Left kidney (tissue), 2 donors: Measurements from ENCODE around the gene CETN1. TPM values are rescaled to one million over a fixed set of nuclear protein-coding genes. Genes with fewer than 3 reads are reported as not detected.

ENCODE experiments used
- DNase-seq: peaks from one replicate; pipeline ENCODE4 v3.0.0-alpha.2; 2013
- polyA plus RNA-seq: library from polyadenylated mRNA; unstranded; fragments of 120-200 nt; gene quantifications from one replicate; pipeline ENCODE4 v1.2.1, GENCODE V29; 2013; ENCODE audit not compliant: insufficient read length

The CETN1 gene
- polyA plus RNA-seq, 1 donor: not detected

DNA sequence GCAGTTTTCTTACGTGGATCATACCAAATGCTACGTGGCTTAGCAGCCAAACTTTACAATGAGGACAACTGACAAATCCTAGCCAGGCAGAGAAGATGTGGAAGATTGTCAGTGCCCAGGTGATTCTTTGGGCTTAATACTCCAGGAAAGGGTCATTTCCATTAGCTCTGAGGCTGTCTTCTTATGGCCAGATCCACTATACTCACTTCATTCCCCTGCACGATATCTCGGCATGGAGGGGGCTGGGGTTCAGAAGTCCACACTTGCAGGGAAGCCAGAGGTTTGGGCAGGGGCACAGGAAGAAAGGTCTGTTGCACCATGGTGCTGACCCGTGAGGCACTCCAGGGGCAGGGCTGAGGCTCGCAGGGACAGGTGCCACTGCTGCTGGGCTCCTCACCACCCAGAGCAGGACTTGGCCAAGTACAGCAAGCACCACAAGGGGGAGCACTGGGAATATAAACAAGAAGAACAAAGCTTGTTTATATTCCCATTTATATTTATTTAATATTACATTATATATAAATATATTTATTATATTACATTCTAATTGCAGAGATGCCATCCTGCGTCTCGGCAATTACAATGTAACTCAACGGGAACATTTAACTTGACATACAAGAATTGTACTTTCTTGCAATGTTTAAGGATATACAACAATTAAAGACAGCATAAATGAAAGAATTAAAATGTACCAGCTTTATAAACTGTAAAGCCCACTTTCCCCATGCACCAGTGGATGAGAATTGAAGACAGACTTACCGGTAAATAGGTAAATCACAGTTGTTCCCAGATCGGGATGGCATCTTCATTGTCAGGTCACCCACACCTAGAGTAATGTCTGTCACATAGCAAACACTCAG is 43.8 kb downstream of the CETN1 start:
- peak; percentile 60 for DNase-seq

- DNase-seq: no peak
Measured at GRCh38 chr18:627231-627630, 47.1 kb downstream of the CETN1 start.

DNA sequence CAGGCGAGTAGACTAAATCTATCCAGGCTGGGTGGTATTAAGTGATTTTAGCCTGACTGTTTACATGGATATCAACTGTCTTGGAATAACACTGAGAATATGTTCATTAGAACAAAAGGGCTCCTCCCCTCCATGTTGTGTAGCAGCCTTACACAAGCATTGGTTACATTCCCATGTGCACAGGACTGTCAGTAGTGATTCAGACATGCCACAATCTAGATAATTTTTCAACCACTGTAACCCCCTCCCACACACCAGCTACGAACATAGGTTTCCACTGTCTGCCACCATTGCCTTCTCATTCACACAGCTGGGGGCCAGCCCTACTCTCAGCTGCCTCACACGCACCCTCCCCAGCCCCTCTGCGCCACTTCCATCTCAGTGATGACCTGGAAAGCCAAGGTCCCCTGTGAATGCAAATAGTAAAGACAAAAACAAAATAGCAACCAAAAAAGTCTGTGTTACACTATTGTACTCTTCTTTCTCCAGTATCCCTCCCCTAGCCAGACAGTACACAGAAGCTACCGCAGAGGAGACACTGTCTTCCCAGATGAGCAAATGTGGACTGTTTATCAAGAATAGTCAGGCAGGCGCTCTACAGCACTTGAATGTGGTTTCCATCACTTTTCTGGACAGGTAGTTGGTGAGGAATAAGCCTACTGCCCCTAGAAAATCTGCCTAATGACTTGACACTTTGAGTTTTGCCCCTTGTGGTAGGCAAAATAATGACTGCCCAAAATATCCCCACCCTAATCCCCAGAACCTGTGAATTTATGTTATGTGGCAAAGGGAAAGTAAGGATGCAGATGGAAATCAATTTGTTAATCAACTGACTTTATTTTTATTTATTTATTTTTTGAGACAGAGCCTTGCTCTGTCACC is 49.3 kb downstream of the CETN1 start:
- DNase-seq: no peak

DNA sequence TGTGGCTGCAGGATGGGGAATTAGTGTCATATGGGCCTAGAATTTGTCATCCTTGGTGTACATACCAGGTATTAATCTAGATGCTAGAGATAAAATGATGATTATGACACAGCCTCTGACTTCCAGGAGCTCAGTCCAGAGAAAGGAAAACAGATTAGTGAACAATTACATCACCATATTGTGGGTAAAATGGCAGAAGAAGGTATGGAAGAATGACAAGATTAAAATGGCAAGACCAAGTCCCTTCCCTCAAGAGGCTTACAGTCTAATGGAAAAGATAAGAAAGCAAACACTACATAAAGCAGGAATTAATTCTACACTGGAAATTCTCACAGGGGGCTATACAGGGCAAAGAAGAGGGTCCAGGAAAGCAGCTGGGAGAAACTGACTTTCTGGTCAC is 51.4 kb downstream of the CETN1 start:
- DNase-seq: no peak

Other genes with a start within 250 kb of the CETN1 start
- gene COLEC12, start 79.7 kb upstream of the CETN1 start, polyA plus RNA-seq: 23.3 TPM
- 18.4 TPM for gene CLUL1, start 16.6 kb downstream of the CETN1 start, polyA plus RNA-seq
- 180 TPM for gene TYMS, start 77.3 kb downstream of the CETN1 start, polyA plus RNA-seq
- 141 TPM for gene ENOSF1, start 132.2 kb downstream of the CETN1 start, polyA plus RNA-seq
- 75.3 TPM for gene YES1, start 231.9 kb downstream of the CETN1 start, polyA plus RNA-seq